Cerebellar nuclear complex (tissue), 1 donor: Measurements from ENCODE around the gene JAZF1.
"Not testable (repeated sequence)": the region's sequence is repeated elsewhere in the genome, so short reads cannot be mapped to it uniquely, and the experiment has no call there.

Experiments
- DNase-seq, 2 experiments: peaks; one replicate each; lab custom pipeline; 2025; lab: John Stamatoyannopoulos, UW

Gene JAZF1

GRCh38 chr7:28042721-28043120 lies 137.9 kb downstream of the JAZF1 start:
- DNase-seq, result no peak

DNA sequence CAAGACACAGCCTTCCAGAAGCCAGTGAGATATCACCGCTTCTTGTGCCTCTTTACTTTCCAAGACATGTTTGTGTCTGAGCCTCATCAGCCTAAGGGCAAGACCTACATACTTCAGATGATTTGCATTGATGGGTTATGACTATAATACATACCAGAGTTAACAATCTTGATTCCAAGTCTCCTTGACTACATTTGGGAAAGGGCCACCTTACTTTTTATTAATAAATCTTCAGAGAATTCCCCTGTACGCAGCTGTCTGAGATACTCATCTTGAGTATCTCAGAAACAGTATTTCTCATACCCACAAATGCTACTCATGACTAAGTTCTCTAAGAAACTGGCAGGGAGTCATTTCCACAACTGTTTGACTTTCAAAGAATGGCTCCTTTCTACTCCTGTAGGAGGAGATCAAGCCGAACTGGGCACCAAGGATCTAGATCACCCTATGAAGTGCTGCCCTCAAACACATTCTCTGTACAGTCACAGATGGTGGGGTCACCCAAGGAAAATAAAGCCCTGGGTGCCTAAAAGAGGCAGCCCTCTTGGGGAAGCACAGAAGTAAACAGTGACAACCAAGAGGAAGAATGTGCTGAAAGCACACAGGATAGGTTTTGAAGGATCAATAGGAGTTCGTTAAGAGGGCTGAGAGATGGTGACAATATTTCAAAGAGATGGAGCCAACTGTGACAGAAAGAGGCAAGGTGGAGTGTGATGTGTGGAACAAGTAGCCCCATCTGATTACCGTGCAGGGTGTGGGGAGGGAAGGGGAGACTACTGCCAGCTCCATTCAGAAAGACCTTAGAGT lies 138.9 kb downstream of the JAZF1 start:
- DNase-seq, result no peak

DNA sequence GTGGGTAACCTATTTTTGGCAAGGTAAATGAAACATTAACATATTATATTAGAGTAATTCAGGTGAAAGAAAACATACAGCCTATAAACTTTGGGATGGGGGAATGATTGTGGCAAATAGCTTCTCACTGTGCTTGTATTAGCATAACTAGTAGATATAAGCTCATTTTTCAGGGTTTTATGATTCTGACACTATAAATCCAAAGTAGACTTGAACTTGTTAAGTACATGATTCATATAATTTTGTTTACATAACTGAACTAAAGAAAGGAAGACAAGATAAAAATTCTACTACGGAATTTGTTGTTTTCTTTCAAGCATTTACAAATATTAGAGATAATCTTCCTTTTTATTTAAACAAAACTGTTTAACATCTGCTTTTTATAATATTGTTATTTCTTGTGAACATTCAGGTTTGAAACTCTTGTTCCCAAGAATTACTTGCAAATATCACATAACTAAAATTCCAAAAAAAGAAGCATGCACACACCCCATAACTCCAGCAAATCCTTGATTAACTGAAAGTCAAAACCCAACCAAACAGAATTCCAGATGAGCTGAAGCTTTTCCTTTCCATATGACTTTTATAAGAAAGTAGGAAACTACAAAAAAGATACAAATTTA lies 142.3 kb downstream of the JAZF1 start:
- DNase-seq, result no peak

DNA sequence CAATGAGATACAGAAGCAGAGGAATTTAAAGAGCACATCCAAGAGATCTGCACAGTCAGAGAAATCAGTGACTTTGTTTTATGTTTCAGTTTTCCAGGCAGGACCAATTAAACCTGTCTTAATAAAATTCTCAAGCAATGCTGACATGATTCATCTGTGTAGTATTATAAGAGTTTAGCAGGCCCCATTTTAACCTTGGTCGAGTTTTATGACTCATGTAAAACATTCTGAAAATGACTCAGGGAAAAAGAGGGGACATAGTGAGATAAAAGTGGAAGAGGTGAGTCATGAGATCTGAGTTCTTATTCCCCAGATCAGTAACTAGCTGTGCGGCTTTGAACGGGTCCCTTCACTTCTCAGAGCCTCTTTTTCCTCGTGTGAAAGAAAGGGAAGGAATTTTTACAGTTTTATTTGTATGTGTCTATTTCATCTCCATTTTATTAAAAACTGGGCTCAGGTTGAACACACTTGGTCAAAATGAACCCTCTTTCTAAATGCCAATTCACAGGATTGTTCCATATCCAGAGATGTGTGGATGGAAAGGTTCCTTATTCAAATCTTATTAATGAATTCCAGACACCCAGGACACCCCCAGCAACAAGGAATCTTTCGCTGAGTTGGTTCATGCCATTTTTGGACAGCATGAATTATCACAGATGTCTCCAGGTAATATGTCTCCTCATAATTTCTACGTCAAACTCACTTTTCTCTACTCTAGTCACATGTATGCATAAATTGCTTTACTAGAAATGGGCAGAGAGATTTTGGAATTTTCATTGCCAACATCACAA lies 143.2 kb downstream of the JAZF1 start:
- DNase-seq, result no peak

DNA sequence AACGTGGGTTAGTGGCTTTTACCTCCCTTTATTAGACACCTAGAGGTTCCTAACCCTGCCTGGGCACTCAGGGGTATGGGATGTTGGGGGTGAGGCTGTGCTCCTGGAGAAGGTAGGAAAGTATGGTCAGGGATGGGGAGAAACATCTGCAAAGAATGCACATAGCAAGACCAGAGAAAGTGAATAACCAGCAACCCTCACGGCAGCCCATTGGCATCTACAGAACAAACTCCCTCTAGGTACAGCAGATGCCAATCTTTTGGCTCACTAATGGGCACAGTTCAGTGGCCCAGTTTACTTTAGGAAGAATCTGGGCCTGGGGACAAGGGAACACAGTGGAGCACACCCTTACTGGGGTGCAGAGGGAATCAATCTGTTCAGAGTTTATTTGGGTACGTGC lies 143.9 kb downstream of the JAZF1 start:
- no peak for DNase-seq

- no peak for DNase-seq
These were observed 147.2 kb downstream of the JAZF1 start for GRCh38 chr7:28033386-28033785.

- no peak for DNase-seq
These were observed 147.7 kb downstream of the JAZF1 start for GRCh38 chr7:28032738-28033380.

GRCh38 chr7:28029051-28029450 lies 151.5 kb downstream of the JAZF1 start:
- no peak for DNase-seq

DNA sequence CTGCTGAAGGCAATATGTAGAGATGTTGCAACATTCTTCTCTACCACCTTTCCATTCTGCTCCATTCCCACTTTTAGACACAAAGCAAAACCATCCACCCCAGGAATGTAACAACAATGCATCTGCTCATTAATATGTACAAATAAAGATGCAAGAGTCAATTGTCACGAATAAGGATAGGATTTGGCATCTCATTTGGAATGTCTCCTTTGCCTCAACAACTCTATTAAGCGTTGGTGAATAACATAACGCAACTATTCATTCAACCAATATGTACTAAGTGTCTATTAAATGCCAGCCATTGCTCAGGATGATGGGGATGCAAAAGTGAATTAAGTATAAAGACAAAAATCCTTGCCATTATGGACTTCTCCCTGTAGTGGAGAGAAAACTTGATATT lies 152.1 kb downstream of the JAZF1 start:
- no peak for DNase-seq

DNA sequence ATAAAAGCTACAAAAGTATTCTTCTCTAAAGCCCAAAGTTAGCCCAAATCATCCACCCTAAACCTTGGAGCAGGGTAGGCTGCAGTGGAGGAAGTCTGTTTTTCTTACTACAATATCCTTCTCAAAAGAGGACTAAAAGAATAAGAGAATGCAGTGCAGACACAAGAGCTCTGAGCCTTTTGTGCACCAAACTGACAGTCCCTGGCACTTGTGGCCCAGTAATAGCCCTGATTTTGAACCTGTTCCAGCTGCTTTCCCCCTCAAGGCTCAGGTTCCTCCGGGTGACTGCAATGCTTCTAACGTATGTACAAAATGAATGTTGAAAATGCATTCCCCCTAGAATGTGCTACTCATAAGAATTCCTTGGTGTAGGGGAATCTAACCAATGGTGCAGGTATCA lies 154.4 kb downstream of the JAZF1 start:
- no peak for DNase-seq

DNA sequence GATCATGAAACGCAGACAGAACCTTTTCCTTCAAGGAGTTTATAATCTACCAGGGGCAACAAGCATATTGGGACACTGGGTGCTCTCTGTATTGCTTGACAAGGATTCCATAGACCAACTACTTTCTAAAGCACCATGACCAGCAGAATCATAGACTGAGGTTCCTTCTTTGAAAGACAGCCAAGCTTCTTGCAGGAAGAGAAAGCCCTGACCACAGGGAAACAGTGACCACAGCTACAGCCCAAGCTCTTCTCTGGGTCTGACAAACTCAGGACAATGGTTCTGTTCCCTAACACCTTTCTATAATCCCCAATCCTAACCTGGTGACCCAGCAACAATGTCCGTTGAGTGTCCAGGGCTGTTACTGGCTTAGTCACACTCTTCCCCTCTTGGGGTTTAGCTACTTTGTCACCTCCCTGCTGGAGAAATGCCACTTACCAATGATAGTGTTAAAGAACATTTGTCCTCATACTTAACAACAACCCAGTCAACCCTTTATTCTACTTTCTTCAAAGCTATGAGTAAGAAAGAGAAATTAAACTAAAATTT lies 155.7 kb downstream of the JAZF1 start:
- DNase-seq, result no peak

- peak; percentile 59 to 67 for DNase-seq
These were observed 160.2 kb downstream of the JAZF1 start for GRCh38 chr7:28020302-28020940.

DNA sequence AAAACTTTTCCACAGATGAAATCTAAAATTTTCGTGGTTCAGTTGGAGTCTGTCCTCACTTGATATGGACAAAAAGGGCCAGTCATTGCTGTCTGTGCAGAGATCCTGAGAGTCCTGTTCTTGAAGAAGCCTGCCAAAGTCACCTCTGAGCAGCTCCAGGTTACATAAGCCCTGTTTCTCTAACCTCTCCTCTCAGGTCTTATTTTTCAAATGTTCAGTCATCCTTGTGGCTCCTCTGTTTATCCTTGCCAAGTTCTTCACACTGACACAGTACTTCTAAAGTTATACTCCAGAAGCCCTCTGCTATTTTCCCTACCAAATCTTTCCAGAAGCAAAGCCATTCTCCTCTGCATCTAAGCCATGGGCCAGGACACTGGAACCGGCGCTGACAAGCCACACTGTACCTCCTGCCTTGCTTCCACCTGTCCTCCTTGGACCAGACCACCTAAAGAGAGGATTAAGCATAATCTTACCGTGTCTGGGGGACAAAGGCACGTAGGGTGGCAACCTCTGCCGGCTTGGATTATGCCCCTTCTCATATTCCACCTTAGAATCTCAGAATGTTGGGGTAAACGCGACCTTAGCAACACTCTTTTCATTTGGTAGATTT lies 161.6 kb downstream of the JAZF1 start:
- peak; percentile 6 to 39 for DNase-seq

DNA sequence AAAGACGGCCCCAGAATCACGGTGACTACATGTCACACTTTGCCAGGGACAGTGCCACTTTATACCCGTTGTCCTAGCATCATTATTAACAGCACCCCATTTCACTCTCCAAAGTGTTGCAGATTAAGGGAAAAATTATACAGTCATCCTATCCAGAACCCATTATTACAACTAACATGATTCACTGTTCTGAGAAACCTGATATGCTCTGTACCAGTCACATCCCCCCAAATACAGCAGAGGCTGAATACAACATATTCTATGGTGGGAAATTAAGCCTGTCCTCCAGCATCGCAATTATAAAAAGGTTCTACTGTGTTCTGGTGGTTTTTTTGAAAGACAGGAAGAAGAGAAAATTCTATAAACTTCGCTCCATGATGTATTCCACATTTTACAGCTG lies 162.1 kb downstream of the JAZF1 start:
- no peak for DNase-seq

GRCh38 chr7:28018020-28018419 lies 162.6 kb downstream of the JAZF1 start:
- no peak for DNase-seq

GRCh38 chr7:28017372-28017771 lies 163.2 kb downstream of the JAZF1 start:
- no peak for DNase-seq

GRCh38 chr7:28016297-28016696 lies 164.3 kb downstream of the JAZF1 start:
- no peak for DNase-seq

GRCh38 chr7:28015169-28015568 lies 165.4 kb downstream of the JAZF1 start:
- DNase-seq, result no peak

DNA sequence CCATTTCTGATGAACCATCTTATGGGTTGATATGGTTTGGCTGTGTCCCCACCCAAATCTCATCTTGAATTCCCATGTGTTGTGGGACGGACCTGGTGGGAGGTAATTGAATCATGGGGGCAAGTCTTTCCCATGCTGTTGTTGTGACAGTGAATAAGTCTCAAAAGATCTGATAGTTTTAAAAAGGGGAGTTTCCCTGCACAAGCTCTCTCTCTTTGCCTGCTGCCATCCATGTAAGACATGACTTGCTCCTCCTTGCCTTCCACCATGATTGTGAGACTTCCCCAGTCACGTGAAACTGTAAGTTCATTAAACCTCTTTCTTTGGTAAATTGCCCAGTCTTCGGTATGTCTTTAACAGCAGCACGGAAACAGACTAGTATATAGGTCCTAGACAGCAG lies 166.3 kb downstream of the JAZF1 start:
- DNase-seq, result not testable (repeated sequence)

- DNase-seq, result no peak
These were observed 167.2 kb downstream of the JAZF1 start for GRCh38 chr7:28013441-28013840.

GRCh38 chr7:28013019-28013418 lies 167.6 kb downstream of the JAZF1 start:
- DNase-seq, result no peak
